Measurements from ENCODE around the gene PPP1R2C.

GRCh38 chrX:42751573-42751972 lies 26.4 kb downstream of the PPP1R2C start:
- TF ChIP-seq POLR2A (IDR thresholded peaks at IDR 0.05; ENCODE audit: low read length), result no peak
- no peak for TF ChIP-seq GATA1 (IDR thresholded peaks at IDR 0.05; ENCODE audit: low read depth, low read length)
